Measurements from ENCODE around the gene OR51T1.
A peak's percentile ranks its signal among the peaks of the same experiment; 100 is the strongest.
"Not testable (repeated sequence)": the region's sequence is repeated elsewhere in the genome, so short reads cannot be mapped to it uniquely, and the experiment has no call there.

Gene OR51T1, protein sequence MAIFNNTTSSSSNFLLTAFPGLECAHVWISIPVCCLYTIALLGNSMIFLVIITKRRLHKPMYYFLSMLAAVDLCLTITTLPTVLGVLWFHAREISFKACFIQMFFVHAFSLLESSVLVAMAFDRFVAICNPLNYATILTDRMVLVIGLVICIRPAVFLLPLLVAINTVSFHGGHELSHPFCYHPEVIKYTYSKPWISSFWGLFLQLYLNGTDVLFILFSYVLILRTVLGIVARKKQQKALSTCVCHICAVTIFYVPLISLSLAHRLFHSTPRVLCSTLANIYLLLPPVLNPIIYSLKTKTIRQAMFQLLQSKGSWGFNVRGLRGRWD

DNA sequence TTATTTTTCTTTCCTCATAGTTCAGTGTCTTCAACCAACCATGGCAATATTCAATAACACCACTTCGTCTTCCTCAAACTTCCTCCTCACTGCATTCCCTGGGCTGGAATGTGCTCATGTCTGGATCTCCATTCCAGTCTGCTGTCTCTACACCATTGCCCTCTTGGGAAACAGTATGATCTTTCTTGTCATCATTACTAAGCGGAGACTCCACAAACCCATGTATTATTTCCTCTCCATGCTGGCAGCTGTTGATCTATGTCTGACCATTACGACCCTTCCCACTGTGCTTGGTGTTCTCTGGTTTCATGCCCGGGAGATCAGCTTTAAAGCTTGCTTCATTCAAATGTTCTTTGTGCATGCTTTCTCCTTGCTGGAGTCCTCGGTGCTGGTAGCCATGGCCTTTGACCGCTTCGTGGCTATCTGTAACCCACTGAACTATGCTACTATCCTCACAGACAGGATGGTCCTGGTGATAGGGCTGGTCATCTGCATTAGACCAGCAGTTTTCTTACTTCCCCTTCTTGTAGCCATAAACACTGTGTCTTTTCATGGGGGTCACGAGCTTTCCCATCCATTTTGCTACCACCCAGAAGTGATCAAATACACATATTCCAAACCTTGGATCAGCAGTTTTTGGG lies at the start of gene OR51T1:
OR51T1 (plus strand) TSS at position 41 of the 641 bp plus-strand sequence; CDS start at position 41, 0 bp downstream.
- H3K27me3 Mint-ChIP-seq (ENCODE audit: low read depth, poor library complexity) = peaks cover 6% of the 10 kb centered on the region

DNA sequence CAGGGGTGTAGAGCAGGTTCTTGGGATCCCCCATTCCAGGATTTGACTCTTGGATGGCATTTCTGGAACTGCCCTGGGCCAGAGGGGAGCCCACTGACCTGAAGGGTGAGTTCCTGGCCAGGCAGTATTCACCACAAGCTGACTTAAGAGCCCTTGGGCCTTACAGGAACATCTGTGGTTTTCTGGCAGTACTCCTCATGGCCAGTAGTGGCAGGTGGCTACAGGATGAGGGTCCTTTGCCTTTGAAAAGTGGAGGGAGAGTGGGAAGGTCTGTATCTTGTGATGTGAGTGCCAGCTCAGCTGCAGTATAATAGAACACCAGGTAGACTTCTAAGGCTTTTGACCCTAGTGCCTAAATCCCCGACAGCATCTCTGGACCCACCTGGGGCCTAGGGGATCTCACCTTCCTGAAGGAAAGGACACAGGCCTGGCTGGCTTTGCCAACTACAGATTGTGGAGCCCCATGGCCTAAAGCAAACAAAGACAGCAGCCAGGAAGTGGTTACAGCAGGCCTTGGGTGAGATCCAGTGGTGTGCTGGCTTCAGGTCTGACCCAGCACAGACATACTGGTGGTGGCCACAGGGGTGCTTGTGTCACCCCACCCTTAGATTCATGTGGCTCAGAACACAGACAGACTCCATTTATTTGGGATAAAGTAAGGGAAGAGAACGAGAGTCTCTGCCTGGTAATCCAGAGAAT lies 41.7 kb upstream of the OR51T1 start:
- H3K4me1 Mint-ChIP-seq = peaks cover 15% of the 10 kb centered on the region
- TF ChIP-seq, protein P1, sequence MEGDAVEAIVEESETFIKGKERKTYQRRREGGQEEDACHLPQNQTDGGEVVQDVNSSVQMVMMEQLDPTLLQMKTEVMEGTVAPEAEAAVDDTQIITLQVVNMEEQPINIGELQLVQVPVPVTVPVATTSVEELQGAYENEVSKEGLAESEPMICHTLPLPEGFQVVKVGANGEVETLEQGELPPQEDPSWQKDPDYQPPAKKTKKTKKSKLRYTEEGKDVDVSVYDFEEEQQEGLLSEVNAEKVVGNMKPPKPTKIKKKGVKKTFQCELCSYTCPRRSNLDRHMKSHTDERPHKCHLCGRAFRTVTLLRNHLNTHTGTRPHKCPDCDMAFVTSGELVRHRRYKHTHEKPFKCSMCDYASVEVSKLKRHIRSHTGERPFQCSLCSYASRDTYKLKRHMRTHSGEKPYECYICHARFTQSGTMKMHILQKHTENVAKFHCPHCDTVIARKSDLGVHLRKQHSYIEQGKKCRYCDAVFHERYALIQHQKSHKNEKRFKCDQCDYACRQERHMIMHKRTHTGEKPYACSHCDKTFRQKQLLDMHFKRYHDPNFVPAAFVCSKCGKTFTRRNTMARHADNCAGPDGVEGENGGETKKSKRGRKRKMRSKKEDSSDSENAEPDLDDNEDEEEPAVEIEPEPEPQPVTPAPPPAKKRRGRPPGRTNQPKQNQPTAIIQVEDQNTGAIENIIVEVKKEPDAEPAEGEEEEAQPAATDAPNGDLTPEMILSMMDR (IDR thresholded peaks at IDR 0.05) = no peak
- peaks cover 7% of the 10 kb centered on the region for H3K36me3 Mint-ChIP-seq (ENCODE audit: low read depth)
- H3K27ac Mint-ChIP-seq = no peak overlapping the region
- peaks cover 33% of the 10 kb centered on the region for H3K9me3 Mint-ChIP-seq
- DNase-seq = no peak
- no peak overlapping the region for H3K4me3 Mint-ChIP-seq
- peaks cover 3% of the 10 kb centered on the region for H3K27me3 Mint-ChIP-seq (ENCODE audit: low read depth, poor library complexity)

More for the DNA sequence above, at the start of gene OR51T1:
- Mint-ChIP-seq H3K4me3 (peak within 1 kb of the TSS; percentile 24), H3K27ac (peak within 1 kb of the TSS; percentile 90), H3K4me1 (peaks cover 63% of the 10 kb centered on the region), H3K9me3 (no peaks in the 10 kb centered on the region), H3K36me3 (ENCODE audit: low read depth) (no peaks in the 10 kb centered on the region)
- TF ChIP-seq, protein P1 (IDR thresholded peaks at IDR 0.05) = no peak
- peak; percentile 33 for DNase-seq

DNA sequence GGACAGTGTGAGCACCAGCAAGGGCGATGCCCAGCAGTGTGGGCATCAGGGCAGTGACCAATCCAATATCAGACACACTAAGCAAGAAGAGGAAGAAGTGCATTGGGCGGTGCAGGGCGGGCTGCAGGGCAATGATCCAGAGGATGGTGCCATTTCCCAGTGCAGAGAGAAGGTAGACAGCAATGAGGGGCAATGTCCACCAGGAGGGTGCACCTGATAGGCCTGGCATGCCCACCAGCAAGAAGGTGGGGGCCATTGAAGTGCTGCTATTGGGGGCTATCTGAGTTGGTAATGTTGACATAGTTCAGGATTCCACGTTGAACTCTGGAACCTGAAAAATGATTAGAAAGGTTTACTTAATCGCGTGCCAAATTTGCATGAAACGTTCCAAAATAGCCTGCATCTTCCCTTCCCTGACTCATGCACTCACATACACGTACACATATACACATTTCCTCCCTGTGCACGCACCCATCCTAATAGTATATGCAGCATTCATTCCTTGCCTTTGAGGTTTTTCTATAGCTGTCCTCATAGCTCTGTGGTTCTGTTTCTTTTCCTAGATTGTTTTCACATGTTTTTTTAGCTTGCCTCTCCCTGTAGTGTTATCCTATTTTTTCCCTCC lies 32.7 kb upstream of the OR51T1 start, which contains the start of gene OR51S1:
OR51S1 (minus strand) TSS at position 301 of the 625 bp plus-strand sequence; CDS start at position 301, 0 bp downstream.
- Mint-ChIP-seq H3K36me3 (ENCODE audit: low read depth) (no peaks in the 10 kb centered on the region), H3K4me3 (no peak within 1 kb of the TSS), H3K27me3 (ENCODE audit: low read depth, poor library complexity) (peaks cover 5% of the 10 kb centered on the region), H3K27ac (no peak within 1 kb of the TSS), H3K4me1 (no peaks in the 10 kb centered on the region), H3K9me3 (peaks cover 4% of the 10 kb centered on the region)
- no peak for DNase-seq
- TF ChIP-seq, protein P1 (IDR thresholded peaks at IDR 0.05) = no peak

DNA sequence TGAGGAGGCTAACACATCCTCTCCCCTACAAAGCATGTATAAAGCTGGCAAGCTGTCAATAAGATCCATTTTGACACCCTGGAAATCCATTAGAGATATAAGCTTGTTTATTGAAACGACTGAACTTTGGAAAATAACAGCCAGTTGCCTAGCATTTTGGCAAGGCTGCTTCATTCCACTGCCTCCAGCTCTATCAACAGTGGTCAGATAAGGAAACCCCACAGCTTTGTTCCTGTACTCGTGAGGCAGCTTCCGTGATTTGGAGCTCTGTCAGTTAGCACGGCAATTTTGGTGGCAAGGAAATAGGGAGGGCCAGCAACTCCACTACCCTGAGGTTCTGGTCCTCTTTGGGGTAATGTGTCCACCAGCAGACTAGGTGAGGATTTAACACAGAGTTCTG lies 30.7 kb upstream of the OR51T1 start:
- TF ChIP-seq, protein P1 (IDR thresholded peaks at IDR 0.05) = no peak
- no peaks in the 10 kb centered on the region for H3K4me1 Mint-ChIP-seq
- no peak overlapping the region for H3K4me3 Mint-ChIP-seq
- H3K36me3 Mint-ChIP-seq (ENCODE audit: low read depth) = no peaks in the 10 kb centered on the region
- peaks cover 5% of the 10 kb centered on the region for H3K27me3 Mint-ChIP-seq (ENCODE audit: low read depth, poor library complexity)
- peaks cover 9% of the 10 kb centered on the region for H3K9me3 Mint-ChIP-seq
- no peak for DNase-seq
- no peak overlapping the region for H3K27ac Mint-ChIP-seq

DNA sequence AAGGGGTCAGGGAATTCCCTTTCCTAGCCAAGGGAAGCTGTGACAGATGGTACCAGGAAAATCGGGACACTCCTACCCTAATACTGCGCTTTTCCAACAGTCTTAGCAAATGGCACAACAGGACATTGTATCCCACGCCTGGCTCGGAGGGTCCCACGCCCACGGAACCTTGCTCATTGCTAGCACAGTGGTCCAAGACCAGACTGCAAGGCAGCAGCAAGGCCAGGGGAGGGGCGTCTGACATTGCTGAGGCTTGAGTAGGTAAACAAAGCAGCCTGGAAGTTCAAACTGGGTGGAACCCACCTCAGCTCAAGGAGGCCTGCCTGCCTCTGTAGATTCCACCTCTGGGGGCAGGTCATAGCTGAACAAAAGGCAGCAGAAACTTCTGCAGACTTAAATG lies 27.4 kb upstream of the OR51T1 start:
- H3K4me1 Mint-ChIP-seq; H3K4me3 Mint-ChIP-seq; H3K27ac Mint-ChIP-seq; DNase-seq; H3K36me3 Mint-ChIP-seq (ENCODE audit: low read depth); H3K27me3 Mint-ChIP-seq (ENCODE audit: low read depth, poor library complexity): not testable (repeated sequence)
- peaks cover 32% of the 10 kb centered on the region for H3K9me3 Mint-ChIP-seq
